ENCODE measurements around the gene PLBD1. TPM values are rescaled to one million over a fixed set of nuclear protein-coding genes. Genes with fewer than 3 reads are reported as not detected.

The PLBD1 gene
- total RNA-seq, 1 donor from 2014 or later: 48.1 TPM

GRCh38 chr12:14495326-14495725 is 72.4 kb downstream of the PLBD1 start:
- peaks cover 80% of the 10 kb centered on the region for H3K36me3 Mint-ChIP-seq
- TF ChIP-seq CTCF (IDR thresholded peaks at IDR 0.05; ENCODE audit: unreplicated experiment): no peak
- H3K9me3 Mint-ChIP-seq: peaks cover 23% of the 10 kb centered on the region
- H3K4me3 Mint-ChIP-seq: no peak overlapping the region
- no peaks in the 10 kb centered on the region for H3K4me1 Mint-ChIP-seq
- no peak overlapping the region for H3K27ac Mint-ChIP-seq
- no peaks in the 10 kb centered on the region for H3K27me3 Mint-ChIP-seq (ENCODE audit: low read depth)
- no peak for DNase-seq (ENCODE audit: low spot score in 2 of 2, unreplicated experiment in 2 of 2)

- no peak overlapping the region for H3K4me3 Mint-ChIP-seq
- no peak overlapping the region for H3K27ac Mint-ChIP-seq
- H3K36me3 Mint-ChIP-seq: peaks cover 82% of the 10 kb centered on the region
- H3K27me3 Mint-ChIP-seq (ENCODE audit: low read depth): no peaks in the 10 kb centered on the region
- H3K4me1 Mint-ChIP-seq: no peaks in the 10 kb centered on the region
- no peak for DNase-seq (ENCODE audit: low spot score in 2 of 2, unreplicated experiment in 2 of 2)
- no peak for TF ChIP-seq CTCF (IDR thresholded peaks at IDR 0.05; ENCODE audit: unreplicated experiment)
- H3K9me3 Mint-ChIP-seq: peaks cover 12% of the 10 kb centered on the region
Observed at GRCh38 chr12:14482886-14483285, 84.8 kb downstream of the PLBD1 start.

- H3K27ac Mint-ChIP-seq: no peak overlapping the region
- H3K36me3 Mint-ChIP-seq: peaks cover 82% of the 10 kb centered on the region
- H3K27me3 Mint-ChIP-seq (ENCODE audit: low read depth): no peaks in the 10 kb centered on the region
- peaks cover 12% of the 10 kb centered on the region for H3K9me3 Mint-ChIP-seq
- H3K4me1 Mint-ChIP-seq: no peaks in the 10 kb centered on the region
- DNase-seq (ENCODE audit: low spot score in 2 of 2, unreplicated experiment in 2 of 2): no peak
- no peak for TF ChIP-seq CTCF (IDR thresholded peaks at IDR 0.05; ENCODE audit: unreplicated experiment)
- H3K4me3 Mint-ChIP-seq: no peak overlapping the region
Observed at GRCh38 chr12:14482361-14482760, 85.3 kb downstream of the PLBD1 start.

GRCh38 chr12:14481201-14481600 is 86.5 kb downstream of the PLBD1 start:
- peaks cover 4% of the 10 kb centered on the region for H3K9me3 Mint-ChIP-seq
- no peak for TF ChIP-seq CTCF (IDR thresholded peaks at IDR 0.05; ENCODE audit: unreplicated experiment)
- no peaks in the 10 kb centered on the region for H3K27me3 Mint-ChIP-seq (ENCODE audit: low read depth)
- DNase-seq (ENCODE audit: low spot score in 2 of 2, unreplicated experiment in 2 of 2): no peak
- H3K36me3 Mint-ChIP-seq: peaks cover 76% of the 10 kb centered on the region
- H3K4me3 Mint-ChIP-seq: no peak overlapping the region
- H3K27ac Mint-ChIP-seq: no peak overlapping the region
- H3K4me1 Mint-ChIP-seq: no peaks in the 10 kb centered on the region

GRCh38 chr12:14479004-14479403 is 88.7 kb downstream of the PLBD1 start:
- no peak for TF ChIP-seq CTCF (IDR thresholded peaks at IDR 0.05; ENCODE audit: unreplicated experiment)
- DNase-seq (ENCODE audit: low spot score in 2 of 2, unreplicated experiment in 2 of 2): no peak
- Mint-ChIP-seq H3K27me3 (ENCODE audit: low read depth) (no peaks in the 10 kb centered on the region), H3K27ac (no peak overlapping the region), H3K4me3 (no peak overlapping the region), H3K4me1 (no peaks in the 10 kb centered on the region), H3K9me3 (peaks cover 14% of the 10 kb centered on the region), H3K36me3 (peaks cover 73% of the 10 kb centered on the region)

GRCh38 chr12:14473707-14474287 is 93.9 kb downstream of the PLBD1 start:
- Mint-ChIP-seq H3K36me3 (peaks cover 82% of the 10 kb centered on the region), H3K9me3 (peaks cover 47% of the 10 kb centered on the region), H3K4me1 (no peaks in the 10 kb centered on the region), H3K27me3 (ENCODE audit: low read depth) (no peaks in the 10 kb centered on the region), H3K27ac (no peak overlapping the region), H3K4me3 (no peak overlapping the region)
- no peak for DNase-seq (ENCODE audit: low spot score in 2 of 2, unreplicated experiment in 2 of 2)
- TF ChIP-seq CTCF (IDR thresholded peaks at IDR 0.05; ENCODE audit: unreplicated experiment): no peak

All from mesothelial cell of epicardium (in vitro differentiated cells).